HepG2 (cell line): ENCODE data around the gene POU6F2. TPM values are rescaled to one million over a fixed set of nuclear protein-coding genes. Genes with fewer than 3 reads are reported as not detected.

Experiments
- ATAC-seq: fragments of 200-7000 bp; cut with Tn5 transposase; 3 replicates; pipeline ENCODE4 v1.9.1; 2020; ENCODE audit warnings: mild to moderate bottlenecking, moderate library complexity
- BruUV-seq: library from RNA; stranded (reverse); fragments of 400-500 nt; replicated peaks from 2 replicates; lab custom pipeline; 2021; lab: Mats Ljungman, UMichigan
- CTCF ChIA-PET: fragments of 300-600 bp; formaldehyde crosslinking; extraction: SDS; loops from one replicate; lab custom pipeline; 2021; ENCODE audit warnings: low total read pairs, inconsistent platforms, low intra/inter-chr PET ratio; lab: Yijun Ruan, JAX
- POLR2A ChIA-PET: fragments of 350-600 bp; sonication (Branson Sonifier 250); formaldehyde crosslinking; loops from one replicate; lab custom pipeline; 2020; ENCODE audit warnings: antibody characterized with exemption, inconsistent platforms; lab: Yijun Ruan, JAX
- DNase-seq: peaks from one replicate; pipeline ENCODE4 v3.0.0-alpha.2; 2015; ENCODE audit warnings: low spot score
- FAIRE-seq: peaks from 3 replicates; lab custom pipeline; 2011; peaks lifted over from hg19 to GRCh38; lab: Jason Lieb, UNC
- H2AFZ ChIP-seq: one replicate; pipeline ENCODE4 v1.6.1; 2011; ENCODE audit warnings: low read length, inconsistent platforms
- H3K27ac ChIP-seq: fragments of 300-600 bp; 3 replicates; pipeline ENCODE4 v1.8.0; 2011; ENCODE audit warnings: mixed run types, mild to moderate bottlenecking, mixed read lengths, low read length, inconsistent platforms; ENCODE audit not compliant: insufficient read depth; ENCODE audit errors: extremely low read length
- H3K27me3 ChIP-seq, 2 experiments: fragments of 200-600 bp in 1 of 2; 2 replicates in 1 of 2; 3 replicates in 1 of 2; pipeline versions ENCODE4 v1.6.0 to v1.8.0; 2011; ENCODE audit warnings: low read length in 2 of 2, mild to moderate bottlenecking in 2 of 2, moderate library complexity in 2 of 2, inconsistent platforms in 1 of 2; ENCODE audit not compliant: insufficient read depth in 2 of 2, control insufficient read depth in 1 of 2
- H3K36me3 ChIP-seq, 2 experiments: fragments of 200-600 bp in 1 of 2; replicated peaks in 1 of 2; 2 replicates in 1 of 2; 3 replicates in 1 of 2; pipeline versions ENCODE4 v1.5.1 to v1.8.0; 2011; ENCODE audit warnings: low read length in 2 of 2, inconsistent platforms in 1 of 2; ENCODE audit not compliant: insufficient read depth in 2 of 2, control insufficient read depth in 1 of 2
- H3K4me1 ChIP-seq: 2 replicates; pipeline ENCODE4 v1.5.1; 2012; ENCODE audit warnings: low read length, inconsistent platforms; ENCODE audit not compliant: insufficient read depth
- H3K4me2 ChIP-seq: 2 replicates; pipeline ENCODE4 v1.6.0; 2011; ENCODE audit warnings: low read depth, low read length, inconsistent platforms
- H3K4me3 ChIP-seq, 3 experiments: fragments of 200-600 bp in 1 of 3; sonication (generic), shearing (Covaris generic) in 1 of 3; replicated peaks in 1 of 3; 2 replicates each; pipeline ENCODE4 v1.5.1; 2011 to 2016; ENCODE audit warnings: low read length in 3 of 3, inconsistent platforms in 2 of 3, low read depth in 2 of 3, mild to moderate bottlenecking in 2 of 3, control low read depth in 1 of 3, mixed read lengths in 1 of 3; ENCODE audit not compliant: insufficient read depth in 1 of 3
- H3K79me2 ChIP-seq: one replicate; pipeline ENCODE4 v1.6.1; 2011; ENCODE audit warnings: low read length, inconsistent platforms; ENCODE audit not compliant: insufficient read depth
- H3K9ac ChIP-seq: 2 replicates; pipeline ENCODE4 v1.6.0; 2011; ENCODE audit warnings: mild to moderate bottlenecking, low read depth, low read length, inconsistent platforms; ENCODE audit not compliant: insufficient read depth
- H3K9me3 ChIP-seq: 2 replicates; pipeline ENCODE4 v1.5.1; 2012; ENCODE audit warnings: mild to moderate bottlenecking, low read length
- H4K20me1 ChIP-seq: 2 replicates; pipeline ENCODE4 v1.6.0; 2011; ENCODE audit warnings: inconsistent platforms, mild to moderate bottlenecking, low read length, moderate library complexity; ENCODE audit not compliant: insufficient read depth
- ELF1 ChIP-seq: sonication (generic); formaldehyde crosslinking; IDR thresholded peaks from 2 replicates; pipeline ENCODE4 v1.4.0; 2020; ENCODE audit warnings: missing genetic modification reagents
- GABPA ChIP-seq, 2 experiments: IDR thresholded peaks; 2 replicates each; pipeline ENCODE4 v1.6.1; 2011 to 2016; ENCODE audit warnings: low read depth in 2 of 2, low read length in 1 of 2, missing biosample characterization in 1 of 2, missing genetic modification characterization in 1 of 2
- HNRNPUL1 ChIP-seq: fragments of 200-400 bp; formaldehyde crosslinking; IDR thresholded peaks from 2 replicates; pipeline ENCODE4 v1.6.1; 2017; ENCODE audit warnings: low read depth, mild to moderate bottlenecking, low read length, moderate library complexity
- KAT7 ChIP-seq: IDR thresholded peaks from 2 replicates; pipeline ENCODE4 v1.6.1; 2018; ENCODE audit warnings: borderline replicate concordance, missing compliant biosample characterization
- KDM2A ChIP-seq: sonication (generic); formaldehyde crosslinking; IDR thresholded peaks from 2 replicates; pipeline ENCODE4 v1.4.0; 2020; ENCODE audit warnings: low read depth, missing genetic modification reagents, borderline replicate concordance
- SAFB2 ChIP-seq: sonication (generic); formaldehyde crosslinking; IDR thresholded peaks from 2 replicates; pipeline ENCODE4 v1.5.1; 2020; ENCODE audit warnings: missing genetic modification reagents, low read depth, mild to moderate bottlenecking, borderline replicate concordance
- ZBTB21 ChIP-seq: sonication (generic); formaldehyde crosslinking; IDR thresholded peaks from 2 replicates; pipeline ENCODE4 v1.4.0; 2020; ENCODE audit warnings: missing genetic modification reagents
- ZBTB7B ChIP-seq: sonication (generic); formaldehyde crosslinking; IDR thresholded peaks from 2 replicates; pipeline ENCODE4 v1.4.0; 2020; ENCODE audit warnings: missing genetic modification reagents
- ZNF362 ChIP-seq: sonication (generic); formaldehyde crosslinking; IDR thresholded peaks from 2 replicates; pipeline ENCODE4 v1.4.0; 2020; ENCODE audit warnings: missing genetic modification reagents, mild to moderate bottlenecking, borderline replicate concordance
- ZNF574 ChIP-seq: sonication (generic); formaldehyde crosslinking; IDR thresholded peaks from 2 replicates; pipeline ENCODE4 v1.4.0; 2020; ENCODE audit warnings: missing genetic modification reagents
- ZNF576 ChIP-seq: sonication (generic); formaldehyde crosslinking; IDR thresholded peaks from 2 replicates; pipeline ENCODE4 v1.4.0; 2020; ENCODE audit warnings: mild to moderate bottlenecking, missing genetic modification reagents
- ZNF687 ChIP-seq: sonication (generic); formaldehyde crosslinking; IDR thresholded peaks from 2 replicates; pipeline ENCODE4 v1.5.1; 2020; ENCODE audit warnings: mild to moderate bottlenecking, missing genetic modification reagents, moderate library complexity
- ZNF7 ChIP-seq: IDR thresholded peaks from 2 replicates; pipeline ENCODE4 v1.6.1; 2016; ENCODE audit warnings: missing biosample characterization, missing genetic modification reagents
- ZNF776 ChIP-seq: sonication (generic); formaldehyde crosslinking; IDR thresholded peaks from 2 replicates; pipeline ENCODE4 v1.4.0; 2020; ENCODE audit warnings: mild to moderate bottlenecking, missing genetic modification reagents
- WGBS: methylation state at CpG from one replicate; pipeline ENCODE4 v1.1.6; 2017; ENCODE audit warnings: low lambda C conversion rate; 5-methylcytosine and 5-hydroxymethylcytosine counted together
- in situ Hi-C: cut with HindIII; loops from 2 replicates; pipeline ENCODE4 v1.10.0; 2017; ENCODE audit warnings: low pct_unique_long_range_greater_than_20kb; ENCODE audit not compliant: extremely low pct_ligation_motif_present
- intact Hi-C: fragments of 100-400 bp; cut with micrococcal nuclease; formaldehyde crosslinking; loops from one replicate; pipeline ENCODE4 v1.10.0; 2022; ENCODE audit not compliant: unreplicated experiment
- polyA plus RNA-seq, 8 experiments: library from polyadenylated mRNA; depleted of rRNA in 3 of 8; stranded (reverse) in 7 of 8; unstranded in 1 of 8; fragments of >200 nt; fragmentation: Illumina TruSeq in 4 of 8; extraction: Trizol in 4 of 8; gene quantifications; 2 replicates each; pipeline versions ENCODE4 v1.2.1 to v1.2.3, GENCODE V29; 2011 to 2016; ENCODE audit warnings: low read depth in 4 of 8, missing spikeins in 1 of 8, mixed read lengths in 1 of 8; ENCODE audit not compliant: insufficient read depth in 1 of 8
- total RNA-seq, 5 experiments: library from RNA; depleted of rRNA; stranded (reverse); fragments of >200 nt; fragmentation: Illumina TruSeq; extraction: Trizol; gene quantifications; 2 replicates each; pipeline ENCODE4 v1.2.3, GENCODE V29; 2016; ENCODE audit warnings: low read depth in 1 of 5

The POU6F2 gene
- total and polyA plus RNA-seq, 2 of the 13 experiments (the other 11 are each of a cell fraction or from before 2014, with no cell fraction given), result not detected

GRCh38 chr7:39414224-39415035, 436.7 kb downstream of the POU6F2 start:
- CTCF ChIA-PET, result no interaction called here
- peaks cover 12% of the 10 kb centered on the region for H3K4me1 ChIP-seq
- no peaks in the 10 kb centered on the region for H3K9me3 ChIP-seq
- H3K36me3 ChIP-seq, result no peaks in the 10 kb centered on the region
- H3K27me3 ChIP-seq, result peaks cover 0 to 21% of the 10 kb centered on the region in 2 experiments; a peak in 3 of 5 replicates
- intact Hi-C loops (no loop called here), in situ Hi-C loops (no loop called here)
- no peak overlapping the region for H2AFZ ChIP-seq
- H3K4me2 ChIP-seq, result peak overlapping the region; percentile 82
- no peak overlapping the region for H3K9ac ChIP-seq
- no peaks in the 10 kb centered on the region for H3K79me2 ChIP-seq
- POLR2A ChIA-PET, result no interaction called here
- H3K4me3 ChIP-seq, result peak overlapping the region; percentile 33 to 65 (median 35); a peak in 4 of 6 replicates
- no peak overlapping the region for H3K27ac ChIP-seq
- no peaks in the 10 kb centered on the region for H4K20me1 ChIP-seq
- no TSS peak for BruUV-seq
- FAIRE-seq (no peak), ATAC-seq (peak; percentile 96), DNase-seq (peak; percentile 15)
- WGBS, result 9% methylated on average over 9 of the region's 40 CpGs
- no peak for TF ChIP-seq ZNF576 (CRISPR knock-in tag)
- no peak for TF ChIP-seq SAFB2 (CRISPR knock-in tag)
- no peak for TF ChIP-seq ZNF362
- 0 out of 2 replicates have a peak, but pooled peaks have one; percentile 32 for TF ChIP-seq ZNF574 (CRISPR knock-in tag)
- peak; percentile 69; the same call in 1 of the 2 replicates for TF ChIP-seq ZBTB7B (CRISPR knock-in tag)
- 0 out of 2 replicates have a peak, but pooled peaks have one; percentile 18 for TF ChIP-seq ELF1 (CRISPR knock-in tag)
- no peak for TF ChIP-seq HNRNPUL1
- peak; percentile 58 for TF ChIP-seq ZNF687 (CRISPR knock-in tag)
- peak; percentile 63; the same call in 1 of the 2 replicates for TF ChIP-seq KDM2A (CRISPR knock-in tag)
- TF ChIP-seq ZNF776 (CRISPR knock-in tag), result no peak
- peak; percentile 39; the same call in 1 of the 2 replicates for TF ChIP-seq GABPA (IDR thresholded peaks at IDR 0.05; ENCODE audit: low read depth, low read length)
- peak; percentile 43; the same call in 1 of the 2 replicates for TF ChIP-seq GABPA (CRISPR knock-in tag; IDR thresholded peaks at IDR 0.05; ENCODE audit: low read depth)
- no peak for TF ChIP-seq KAT7 (CRISPR knock-in tag)
- TF ChIP-seq ZBTB21 (CRISPR knock-in tag), result no peak
- no peak for TF ChIP-seq ZNF7 (CRISPR knock-in tag)
